B cell (primary cell): ENCODE results near the gene OR13C9.

Experiments
- EZH2 ChIP-seq: IDR thresholded peaks from 2 replicates; pipeline ENCODE4 v1.6.1; 2012; ENCODE audit warnings: borderline replicate concordance, low read depth, mild to moderate bottlenecking, moderate library complexity, low read length; ENCODE audit not compliant: insufficient read depth, poor library complexity, severe bottlenecking
- TF ChIP-seq, protein P1 (sequence below): fragments of 200-600 bp; IDR thresholded peaks from one replicate; pipeline ENCODE4 v1.8.0; 2022; ENCODE audit warnings: antibody characterized with exemption, mild to moderate bottlenecking

DNA sequence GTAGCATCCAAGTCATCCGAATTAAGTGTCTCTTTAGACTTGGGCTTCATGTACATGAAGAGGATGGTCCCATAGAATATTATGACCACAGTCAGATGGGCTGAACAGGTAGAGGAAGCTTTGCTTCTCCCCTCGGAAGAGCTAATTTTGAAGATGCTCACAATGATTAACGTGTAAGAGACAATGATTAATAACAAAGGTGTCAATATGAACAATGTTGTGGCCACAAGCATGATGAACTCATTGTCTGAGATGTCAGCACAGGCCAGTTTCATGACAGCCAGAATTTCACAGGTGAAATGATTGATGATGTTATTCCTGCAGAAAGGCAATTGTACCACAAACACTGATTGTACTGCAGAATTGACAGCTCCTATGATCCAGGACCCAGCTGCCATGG, 13.2 kb downstream of the OR13C9 start:
- TF ChIP-seq, protein P1, sequence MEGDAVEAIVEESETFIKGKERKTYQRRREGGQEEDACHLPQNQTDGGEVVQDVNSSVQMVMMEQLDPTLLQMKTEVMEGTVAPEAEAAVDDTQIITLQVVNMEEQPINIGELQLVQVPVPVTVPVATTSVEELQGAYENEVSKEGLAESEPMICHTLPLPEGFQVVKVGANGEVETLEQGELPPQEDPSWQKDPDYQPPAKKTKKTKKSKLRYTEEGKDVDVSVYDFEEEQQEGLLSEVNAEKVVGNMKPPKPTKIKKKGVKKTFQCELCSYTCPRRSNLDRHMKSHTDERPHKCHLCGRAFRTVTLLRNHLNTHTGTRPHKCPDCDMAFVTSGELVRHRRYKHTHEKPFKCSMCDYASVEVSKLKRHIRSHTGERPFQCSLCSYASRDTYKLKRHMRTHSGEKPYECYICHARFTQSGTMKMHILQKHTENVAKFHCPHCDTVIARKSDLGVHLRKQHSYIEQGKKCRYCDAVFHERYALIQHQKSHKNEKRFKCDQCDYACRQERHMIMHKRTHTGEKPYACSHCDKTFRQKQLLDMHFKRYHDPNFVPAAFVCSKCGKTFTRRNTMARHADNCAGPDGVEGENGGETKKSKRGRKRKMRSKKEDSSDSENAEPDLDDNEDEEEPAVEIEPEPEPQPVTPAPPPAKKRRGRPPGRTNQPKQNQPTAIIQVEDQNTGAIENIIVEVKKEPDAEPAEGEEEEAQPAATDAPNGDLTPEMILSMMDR, result no peak
- no peak for TF ChIP-seq EZH2
